GM12878 (cell line): Measurements from ENCODE around the gene GIMAP8. TPM values are rescaled to one million over a fixed set of nuclear protein-coding genes. Genes with fewer than 3 reads are reported as not detected.
A peak's percentile ranks its signal among the peaks of the same experiment; 100 is the strongest.

Experiments
- GABPA ChIP-seq: IDR thresholded peaks from 2 replicates; pipeline ENCODE4 v1.6.1; 2014; ENCODE audit warnings: antibody characterized with exemption, low read depth, mild to moderate bottlenecking, inconsistent platforms
- HCFC1 ChIP-seq: fragments of 150-350 bp; IDR thresholded peaks from 2 replicates; pipeline ENCODE4 v1.6.1; 2014; ENCODE audit warnings: low read length
- KLF5 ChIP-seq: fragments of 450-650 bp; IDR thresholded peaks from 2 replicates; pipeline ENCODE4 v1.6.1; 2014; ENCODE audit warnings: mild to moderate bottlenecking; ENCODE audit not compliant: partially characterized antibody
- MEF2A ChIP-seq: IDR thresholded peaks from 2 replicates; pipeline ENCODE4 v1.6.1; 2011; ENCODE audit warnings: low read depth, mild to moderate bottlenecking, low read length, moderate library complexity; ENCODE audit not compliant: insufficient read depth
- MEF2B ChIP-seq: fragments of 450-650 bp; IDR thresholded peaks from 2 replicates; pipeline ENCODE4 v1.6.1; 2018; ENCODE audit warnings: mild to moderate bottlenecking, moderate library complexity; ENCODE audit not compliant: partially characterized antibody, poor library complexity, severe bottlenecking
- MYC ChIP-seq: IDR thresholded peaks from 2 replicates; pipeline ENCODE4 v1.6.1; 2011; ENCODE audit warnings: mild to moderate bottlenecking, low read length, moderate library complexity, inconsistent platforms; ENCODE audit not compliant: insufficient read depth, insufficient replicate concordance, insufficient read length, severe bottlenecking
- NFXL1 ChIP-seq: fragments of 450-650 bp; IDR thresholded peaks from 2 replicates; pipeline ENCODE4 v1.6.1; 2017; ENCODE audit warnings: antibody characterized with exemption, mild to moderate bottlenecking, borderline replicate concordance
- NR2C1 ChIP-seq: fragments of 450-650 bp; IDR thresholded peaks from 2 replicates; pipeline ENCODE4 v1.6.1; 2017; ENCODE audit warnings: antibody characterized with exemption, mild to moderate bottlenecking, moderate library complexity
- REST ChIP-seq: IDR thresholded peaks from 2 replicates; pipeline ENCODE4 v1.6.1; 2012; ENCODE audit warnings: mild to moderate bottlenecking, low read depth, low read length
- SMAD5 ChIP-seq: IDR thresholded peaks from 2 replicates; pipeline ENCODE4 v1.6.1; 2016; ENCODE audit warnings: antibody characterized with exemption, low read depth
- ZBTB4 ChIP-seq: fragments of 450-650 bp; formaldehyde crosslinking; IDR thresholded peaks from 2 replicates; pipeline ENCODE4 v1.4.0; 2022; ENCODE audit warnings: mild to moderate bottlenecking, moderate library complexity
- ZNF592 ChIP-seq: fragments of 450-650 bp; IDR thresholded peaks from 2 replicates; pipeline ENCODE4 v1.6.1; 2017; ENCODE audit warnings: mild to moderate bottlenecking, moderate library complexity
- polyA plus RNA-seq, 11 experiments: library from polyadenylated mRNA; depleted of rRNA in 4 of 11; unstranded in 6 of 11; stranded (reverse) in 5 of 11; fragments of >200 nt; fragmentation: Nextera tagmentation in 4 of 11; fragmentation: Illumina TruSeq in 1 of 11; extraction: Ambion mirVana in 4 of 11; extraction: Trizol in 1 of 11; gene quantifications; 1 replicate in 1 of 11; 2 replicates in 10 of 11; pipeline versions ENCODE4 v1.2.1 to v1.2.3, GENCODE V29; 2011 to 2016; ENCODE audit warnings: inconsistent platforms in 2 of 11, missing spikeins in 2 of 11, low read depth in 1 of 11
- total RNA-seq, 4 experiments: library from RNA; depleted of rRNA in 3 of 4; stranded (reverse); fragments of >200 nt in 3 of 4; fragmentation: Illumina TruSeq in 1 of 4; extraction: Trizol in 1 of 4; gene quantifications; 2 replicates each; pipeline versions ENCODE4 v1.2.1 to v1.2.3, GENCODE V29; 2013 to 2021
- TF ChIP-seq, protein P1 (sequence below): fragments of 450-650 bp; IDR thresholded peaks from 2 replicates; pipeline ENCODE4 v1.6.1; 2016; ENCODE audit warnings: mild to moderate bottlenecking
- TF ChIP-seq, protein P2 (sequence below): IDR thresholded peaks from 2 replicates; pipeline ENCODE4 v1.6.1; 2012; ENCODE audit warnings: low read depth, low read length, improper control_type of control experiment

The GIMAP8 gene
- total and polyA plus RNA-seq, 10 of the 15 experiments (the other 5 are each of a cell fraction or from before 2014, with no cell fraction given) = 0.66 to 9.7 (median 4.7) TPM

DNA sequence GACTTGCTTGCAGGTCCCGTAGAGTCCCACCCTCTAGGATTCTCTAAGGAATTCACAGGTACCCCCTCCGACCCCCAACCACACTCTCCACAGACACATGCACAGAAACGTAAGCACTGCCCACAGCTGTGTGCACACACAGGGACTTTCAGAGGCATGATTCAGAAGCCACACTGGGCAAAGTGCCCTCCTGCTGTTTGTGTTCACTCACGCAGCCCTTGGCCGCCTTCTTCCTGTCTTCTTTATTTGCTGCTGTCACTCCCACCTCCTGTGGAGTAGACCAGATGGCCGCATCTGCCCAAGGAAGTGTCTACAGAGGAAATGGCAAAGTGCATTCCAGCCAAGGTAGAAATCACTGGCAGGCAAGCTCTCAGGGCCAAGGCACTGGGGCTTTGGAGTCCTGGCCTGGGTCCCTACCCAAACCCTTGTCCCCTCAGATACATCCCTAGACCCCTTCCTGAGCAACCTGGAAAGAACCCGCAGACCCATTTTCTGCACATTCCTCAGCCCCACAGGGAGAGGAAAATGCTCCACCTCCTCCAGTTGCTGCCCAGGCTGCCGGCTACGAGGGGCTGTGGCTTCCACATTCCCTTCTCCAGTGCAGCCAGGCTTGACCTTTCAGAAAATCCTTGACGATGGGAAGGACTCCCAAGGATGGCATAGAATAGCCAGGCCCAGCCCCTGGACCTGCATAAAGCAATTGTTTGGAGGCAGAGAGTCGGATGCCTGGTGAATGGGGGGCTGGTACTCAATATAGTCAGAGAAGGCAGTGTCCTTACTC, 21.6 kb upstream of the GIMAP8 start (continued):
- TF ChIP-seq, protein P1, sequence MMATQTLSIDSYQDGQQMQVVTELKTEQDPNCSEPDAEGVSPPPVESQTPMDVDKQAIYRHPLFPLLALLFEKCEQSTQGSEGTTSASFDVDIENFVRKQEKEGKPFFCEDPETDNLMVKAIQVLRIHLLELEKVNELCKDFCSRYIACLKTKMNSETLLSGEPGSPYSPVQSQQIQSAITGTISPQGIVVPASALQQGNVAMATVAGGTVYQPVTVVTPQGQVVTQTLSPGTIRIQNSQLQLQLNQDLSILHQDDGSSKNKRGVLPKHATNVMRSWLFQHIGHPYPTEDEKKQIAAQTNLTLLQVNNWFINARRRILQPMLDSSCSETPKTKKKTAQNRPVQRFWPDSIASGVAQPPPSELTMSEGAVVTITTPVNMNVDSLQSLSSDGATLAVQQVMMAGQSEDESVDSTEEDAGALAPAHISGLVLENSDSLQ = peak; percentile 75
- TF ChIP-seq MEF2A (no peak), ZNF592 (no peak), SMAD5 (no peak), NR2C1 (no peak), GABPA (no peak), REST (no peak), MYC (no peak), KLF5 (no peak), HCFC1 (no peak), NFXL1 (no peak), ZBTB4 (CRISPR knock-in tag) (no peak), MEF2B (peak; percentile 53)
- TF ChIP-seq, protein P2, sequence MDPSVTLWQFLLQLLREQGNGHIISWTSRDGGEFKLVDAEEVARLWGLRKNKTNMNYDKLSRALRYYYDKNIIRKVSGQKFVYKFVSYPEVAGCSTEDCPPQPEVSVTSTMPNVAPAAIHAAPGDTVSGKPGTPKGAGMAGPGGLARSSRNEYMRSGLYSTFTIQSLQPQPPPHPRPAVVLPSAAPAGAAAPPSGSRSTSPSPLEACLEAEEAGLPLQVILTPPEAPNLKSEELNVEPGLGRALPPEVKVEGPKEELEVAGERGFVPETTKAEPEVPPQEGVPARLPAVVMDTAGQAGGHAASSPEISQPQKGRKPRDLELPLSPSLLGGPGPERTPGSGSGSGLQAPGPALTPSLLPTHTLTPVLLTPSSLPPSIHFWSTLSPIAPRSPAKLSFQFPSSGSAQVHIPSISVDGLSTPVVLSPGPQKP = no peak
